MM.1S (cell line): ENCODE measurements around the gene TMTC1.

ENCODE experiments used
- EZH2phosphoT487 ChIP-seq: fragments of 300-600 bp; sonication (generic); IDR thresholded peaks from 2 replicates; pipeline ENCODE4 v1.6.1; 2018; ENCODE audit warnings: antibody characterized with exemption, low read length
- TF ChIP-seq, protein P1 (sequence below): fragments of 300-600 bp; sonication (generic); IDR thresholded peaks from 2 replicates; pipeline ENCODE4 v1.5.1; 2016; ENCODE audit warnings: antibody characterized with exemption, low read length, mixed read lengths

DNA sequence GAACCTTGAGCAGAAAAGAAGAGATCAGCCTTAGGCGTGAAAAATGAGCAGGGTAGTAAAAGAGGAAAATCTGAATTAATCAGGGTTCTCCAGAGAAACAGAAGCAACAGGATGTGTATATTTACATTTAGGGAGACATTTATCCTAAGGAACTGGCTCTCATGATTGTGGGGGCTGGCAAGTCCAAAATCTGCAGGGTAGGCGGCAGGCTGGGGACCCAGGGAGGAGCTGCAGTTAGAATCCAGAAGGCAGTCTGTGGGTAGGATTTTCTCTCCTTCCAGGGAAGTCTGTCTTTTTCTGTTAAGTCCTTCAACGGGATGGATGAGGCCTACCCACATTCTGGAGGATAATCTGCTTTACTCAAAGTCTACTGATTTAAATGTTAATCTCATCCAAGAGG is 218.8 kb downstream of the TMTC1 start:
- no peak for TF ChIP-seq EZH2phosphoT487
- TF ChIP-seq, protein P1, sequence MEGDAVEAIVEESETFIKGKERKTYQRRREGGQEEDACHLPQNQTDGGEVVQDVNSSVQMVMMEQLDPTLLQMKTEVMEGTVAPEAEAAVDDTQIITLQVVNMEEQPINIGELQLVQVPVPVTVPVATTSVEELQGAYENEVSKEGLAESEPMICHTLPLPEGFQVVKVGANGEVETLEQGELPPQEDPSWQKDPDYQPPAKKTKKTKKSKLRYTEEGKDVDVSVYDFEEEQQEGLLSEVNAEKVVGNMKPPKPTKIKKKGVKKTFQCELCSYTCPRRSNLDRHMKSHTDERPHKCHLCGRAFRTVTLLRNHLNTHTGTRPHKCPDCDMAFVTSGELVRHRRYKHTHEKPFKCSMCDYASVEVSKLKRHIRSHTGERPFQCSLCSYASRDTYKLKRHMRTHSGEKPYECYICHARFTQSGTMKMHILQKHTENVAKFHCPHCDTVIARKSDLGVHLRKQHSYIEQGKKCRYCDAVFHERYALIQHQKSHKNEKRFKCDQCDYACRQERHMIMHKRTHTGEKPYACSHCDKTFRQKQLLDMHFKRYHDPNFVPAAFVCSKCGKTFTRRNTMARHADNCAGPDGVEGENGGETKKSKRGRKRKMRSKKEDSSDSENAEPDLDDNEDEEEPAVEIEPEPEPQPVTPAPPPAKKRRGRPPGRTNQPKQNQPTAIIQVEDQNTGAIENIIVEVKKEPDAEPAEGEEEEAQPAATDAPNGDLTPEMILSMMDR, result no peak
